T follicular helper cell (primary cell): ENCODE results near the gene FAM83F.

Experiments used
- DNase-seq: peaks from one replicate; pipeline ENCODE4 v3.0.0-alpha.2; 2020; ENCODE audit warnings: low read depth

FAM83F gene

GRCh38 chr22:40036126-40036525 is 41.4 kb downstream of the FAM83F start:
- no peak for DNase-seq

DNA sequence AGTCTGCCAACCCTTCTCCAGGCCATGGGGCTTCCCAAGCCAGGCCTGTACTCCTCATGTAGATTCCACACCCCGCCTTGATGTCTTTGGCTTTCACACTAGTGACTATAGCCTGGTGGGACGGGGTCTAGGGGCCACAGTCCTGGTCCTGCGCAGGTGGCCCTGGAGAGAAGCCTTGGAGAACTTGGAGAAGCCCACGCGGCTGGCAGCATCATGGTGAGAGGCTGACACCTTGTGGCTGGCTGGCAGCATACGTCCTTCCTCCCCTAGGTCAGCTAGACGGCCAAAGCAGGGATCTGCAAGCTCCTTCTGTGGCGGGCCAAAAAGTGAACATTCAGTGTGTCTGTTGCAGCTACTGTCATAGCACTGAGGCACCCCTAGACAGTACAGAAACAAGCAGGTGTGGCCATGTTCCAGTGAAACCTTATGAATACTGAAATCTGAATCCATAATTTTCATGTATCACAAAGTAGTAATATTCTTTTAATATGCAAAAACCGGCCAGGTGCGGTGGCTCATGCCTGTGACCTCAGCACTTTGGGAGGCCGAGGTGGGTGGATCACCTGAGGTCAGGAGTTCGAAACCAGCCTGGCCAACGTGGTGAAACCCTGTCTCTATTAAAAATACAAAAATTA is 42.0 kb downstream of the FAM83F start:
- DNase-seq = peak; percentile 20

DNA sequence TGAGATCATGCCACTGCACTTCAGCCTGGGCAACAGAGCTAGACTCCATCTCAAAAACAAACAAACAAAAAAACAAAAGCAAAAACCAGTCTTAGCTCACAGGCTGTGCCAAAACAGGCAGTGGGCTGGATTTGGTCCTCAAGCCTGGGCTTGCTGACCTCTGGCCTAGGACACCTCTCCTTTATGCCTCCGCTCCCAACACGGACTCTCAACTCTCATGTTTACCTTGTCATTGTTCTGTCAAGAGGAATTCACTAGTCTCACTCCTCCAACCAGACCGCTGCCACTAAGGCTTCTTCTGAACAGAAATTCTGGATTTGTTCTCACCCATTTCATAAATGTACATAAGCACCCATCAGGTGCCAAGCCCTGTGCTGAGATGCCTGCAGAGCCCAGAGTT is 42.6 kb downstream of the FAM83F start:
- DNase-seq = no peak

DNA sequence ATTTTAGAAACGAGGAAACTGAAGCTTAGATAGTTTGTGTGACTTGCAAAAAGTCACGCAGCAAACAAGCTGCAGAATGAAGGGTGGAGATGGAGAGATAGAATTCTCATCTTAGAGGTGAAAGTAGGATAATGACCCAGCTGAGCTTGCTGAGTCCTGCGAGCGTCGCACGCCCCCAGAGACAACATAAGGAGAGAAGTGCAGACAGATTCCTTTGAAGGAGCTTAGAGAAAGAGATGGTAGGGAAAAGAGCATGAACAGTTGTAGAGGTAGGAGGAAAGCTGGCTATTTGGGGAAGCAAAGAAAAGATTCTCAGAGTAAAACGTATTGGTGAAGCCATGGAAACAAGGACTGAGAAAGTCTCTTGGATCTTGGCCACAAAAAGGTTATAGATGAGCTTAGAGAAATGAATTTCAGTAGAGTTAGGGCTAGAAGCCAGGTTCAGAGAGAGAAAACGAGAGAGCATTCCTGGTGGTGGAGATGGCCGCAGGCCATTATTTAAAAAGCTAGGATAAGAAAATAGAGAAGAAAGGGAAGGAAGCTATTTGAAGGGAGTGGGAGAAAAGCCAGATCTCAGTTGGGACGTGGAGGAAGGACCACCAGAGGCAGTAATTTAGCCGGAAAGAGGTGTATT is 44.8 kb downstream of the FAM83F start:
- no peak for DNase-seq

- DNase-seq = no peak
Measured at GRCh38 chr22:40040927-40041326, 46.2 kb downstream of the FAM83F start.

GRCh38 chr22:40041366-40042137 is 46.8 kb downstream of the FAM83F start:
- DNase-seq = no peak

DNA sequence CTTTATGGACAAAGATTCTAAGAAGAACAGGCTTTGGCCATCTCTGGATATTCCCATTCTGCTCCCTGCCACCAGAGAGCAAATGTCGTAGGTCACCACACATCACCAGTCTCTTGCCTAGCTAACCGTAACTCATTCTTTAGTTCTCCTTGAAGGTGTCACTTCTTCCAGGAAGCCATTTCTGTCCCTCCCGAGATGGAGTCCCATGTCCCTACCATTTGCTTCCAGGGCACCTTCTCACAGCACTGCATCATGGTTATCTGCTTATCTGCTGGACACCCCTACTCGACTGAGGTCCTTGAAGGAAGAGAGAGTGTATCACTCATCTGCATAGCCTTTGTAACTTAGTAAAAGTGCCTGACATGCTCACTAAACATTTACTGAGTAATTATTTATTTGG is 47.6 kb downstream of the FAM83F start:
- DNase-seq = no peak

DNA sequence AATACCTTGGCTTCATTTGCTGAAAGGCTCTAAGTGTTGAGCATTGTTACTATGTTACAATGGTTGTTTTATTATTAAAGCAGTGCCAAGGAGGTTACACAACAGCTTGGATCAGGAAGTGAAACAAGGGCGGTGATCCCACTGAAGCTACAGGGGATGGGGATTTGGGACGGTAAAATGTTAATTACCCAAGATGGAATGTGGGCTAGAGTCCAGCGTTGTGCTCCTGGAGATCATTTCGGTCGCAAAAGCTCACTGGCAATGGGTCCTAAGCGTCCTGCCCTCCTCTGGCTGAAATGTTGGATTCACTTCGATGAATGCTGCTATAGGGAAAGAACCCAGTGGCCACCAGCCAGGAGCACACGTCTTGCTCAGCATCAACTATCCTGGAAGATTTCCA is 48.3 kb downstream of the FAM83F start:
- no peak for DNase-seq

DNA sequence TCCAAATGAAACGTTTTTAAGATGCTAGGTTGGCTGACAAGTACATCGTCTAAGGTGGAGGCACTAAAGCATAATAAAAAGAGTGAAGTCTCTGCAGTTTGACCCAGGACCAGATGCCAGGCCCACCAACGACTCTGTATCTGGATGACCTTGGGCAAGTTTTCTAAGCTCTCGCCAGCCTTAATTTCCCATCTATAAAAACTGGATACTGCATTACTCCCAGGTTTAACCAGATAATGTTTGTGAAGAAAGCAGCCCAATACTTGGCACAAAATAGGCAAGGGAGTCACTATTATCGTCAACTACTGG is 49.0 kb downstream of the FAM83F start:
- no peak for DNase-seq

DNA sequence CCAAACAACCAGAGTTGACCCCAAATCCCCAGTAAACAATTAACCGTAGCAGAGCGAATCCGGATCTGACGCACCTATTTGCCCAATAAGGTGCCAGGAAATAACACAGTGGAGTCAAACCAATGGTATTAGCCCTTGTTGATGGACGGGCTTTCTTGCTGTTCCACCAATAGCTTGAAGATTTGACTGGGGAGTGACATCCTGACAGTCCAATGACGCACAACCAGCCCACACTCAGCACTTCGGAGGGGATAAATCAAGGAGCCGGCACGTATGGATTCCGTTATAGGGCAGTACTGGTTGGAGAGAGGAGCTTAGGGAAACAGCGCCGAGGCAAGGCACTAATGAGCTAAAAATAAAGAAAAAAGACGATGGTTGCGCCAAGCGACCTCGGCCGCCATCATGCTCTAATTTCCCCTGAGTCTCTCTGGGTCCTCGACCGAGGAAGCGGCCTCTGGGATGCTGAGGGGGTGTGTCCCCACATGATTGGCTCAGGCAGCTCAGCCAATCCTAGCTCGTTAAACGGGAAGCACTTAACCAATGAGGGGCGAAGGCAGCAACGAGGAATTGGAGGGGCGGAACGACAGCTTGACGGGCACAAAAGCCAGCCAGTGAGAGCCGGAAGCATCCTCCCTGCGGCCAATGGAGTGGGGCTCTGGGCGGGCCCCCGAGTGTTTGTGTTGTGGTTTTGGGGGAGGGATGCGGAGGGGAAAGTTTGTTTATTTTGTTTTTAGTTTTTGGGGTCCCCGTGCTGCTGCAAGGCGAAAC is 49.5 kb downstream of the FAM83F start:
- DNase-seq = peak; percentile 96

- DNase-seq = peak; percentile 67
Measured at GRCh38 chr22:40044870-40045834, 50.4 kb downstream of the FAM83F start.

DNA sequence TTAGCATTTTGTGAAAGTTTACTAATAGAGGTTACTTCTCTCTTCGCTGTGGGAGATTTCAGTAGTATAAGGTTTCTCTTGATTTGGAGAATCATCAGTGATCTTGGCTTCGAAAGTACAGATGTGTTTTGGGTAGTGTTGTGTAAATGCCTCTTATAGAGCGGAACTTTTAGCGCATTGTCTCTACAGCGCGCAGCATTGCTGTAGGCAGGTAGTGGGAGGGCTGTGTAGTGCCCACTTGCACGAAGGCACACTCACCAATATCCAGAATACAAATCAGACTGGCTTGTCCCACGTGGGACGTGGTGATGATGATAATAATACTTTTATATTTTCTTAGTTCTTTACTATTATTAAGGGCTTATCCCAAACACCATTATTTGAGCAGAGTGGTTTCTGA is 51.4 kb downstream of the FAM83F start:
- DNase-seq = no peak

DNA sequence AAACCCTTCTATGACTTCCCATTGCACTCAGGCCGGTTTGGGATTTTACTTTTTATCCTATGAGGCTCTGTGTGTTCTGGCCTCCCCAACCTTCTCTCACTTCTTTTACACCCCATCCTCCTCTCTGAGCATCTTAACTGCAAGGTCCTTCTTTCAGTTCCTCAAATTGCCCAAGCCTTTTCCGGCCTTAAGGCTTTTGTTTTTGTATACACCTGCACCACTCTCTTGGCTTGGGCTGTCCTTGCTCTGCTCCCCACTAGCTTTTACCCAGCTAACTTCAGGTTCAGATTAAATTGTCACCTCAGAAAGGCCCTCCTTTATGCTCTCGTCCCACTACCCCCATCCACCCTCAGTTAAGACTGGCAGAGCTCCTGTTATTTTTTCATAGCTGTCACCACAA is 55.5 kb downstream of the FAM83F start:
- DNase-seq = no peak

DNA sequence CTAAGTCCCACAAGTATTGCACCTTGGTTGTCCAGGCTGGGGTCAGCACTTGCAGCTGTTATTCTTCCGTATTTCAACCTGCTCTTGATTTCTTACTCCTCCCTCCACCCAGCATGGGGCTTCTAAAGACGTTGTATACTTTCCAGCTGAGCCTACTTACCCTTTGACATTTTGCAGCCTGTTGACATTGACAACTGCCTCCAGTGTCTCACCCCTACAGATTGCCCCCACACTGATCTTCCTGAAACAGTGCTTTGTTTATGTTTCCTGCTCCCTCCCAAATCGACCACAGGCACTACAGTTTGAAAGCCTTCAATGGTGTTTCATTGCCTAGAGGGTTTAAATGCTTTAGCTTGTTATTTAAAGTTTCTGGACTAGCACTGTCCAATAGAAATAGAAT is 56.6 kb downstream of the FAM83F start:
- DNase-seq = no peak

- DNase-seq = no peak
Measured at GRCh38 chr22:40053460-40053859, 58.7 kb downstream of the FAM83F start.

DNA sequence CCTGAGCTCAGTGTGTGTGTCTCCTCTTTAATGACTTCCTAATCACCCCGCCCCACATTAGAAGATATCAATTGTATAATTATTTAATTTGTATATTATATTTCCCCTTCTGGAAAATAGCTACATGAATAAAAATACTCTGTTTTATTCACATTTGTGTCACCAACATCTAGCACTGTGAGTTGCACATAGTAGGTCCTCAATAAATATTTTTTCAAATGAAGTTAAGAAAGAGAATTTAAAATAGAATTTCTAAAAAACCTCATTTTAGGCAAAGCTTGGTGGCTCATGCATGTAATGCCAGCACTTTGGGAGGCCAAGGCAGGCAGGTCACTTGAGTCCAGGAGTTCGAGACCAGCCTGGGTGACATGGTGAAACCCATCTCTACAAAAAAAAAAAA is 59.7 kb downstream of the FAM83F start:
- no peak for DNase-seq

DNA sequence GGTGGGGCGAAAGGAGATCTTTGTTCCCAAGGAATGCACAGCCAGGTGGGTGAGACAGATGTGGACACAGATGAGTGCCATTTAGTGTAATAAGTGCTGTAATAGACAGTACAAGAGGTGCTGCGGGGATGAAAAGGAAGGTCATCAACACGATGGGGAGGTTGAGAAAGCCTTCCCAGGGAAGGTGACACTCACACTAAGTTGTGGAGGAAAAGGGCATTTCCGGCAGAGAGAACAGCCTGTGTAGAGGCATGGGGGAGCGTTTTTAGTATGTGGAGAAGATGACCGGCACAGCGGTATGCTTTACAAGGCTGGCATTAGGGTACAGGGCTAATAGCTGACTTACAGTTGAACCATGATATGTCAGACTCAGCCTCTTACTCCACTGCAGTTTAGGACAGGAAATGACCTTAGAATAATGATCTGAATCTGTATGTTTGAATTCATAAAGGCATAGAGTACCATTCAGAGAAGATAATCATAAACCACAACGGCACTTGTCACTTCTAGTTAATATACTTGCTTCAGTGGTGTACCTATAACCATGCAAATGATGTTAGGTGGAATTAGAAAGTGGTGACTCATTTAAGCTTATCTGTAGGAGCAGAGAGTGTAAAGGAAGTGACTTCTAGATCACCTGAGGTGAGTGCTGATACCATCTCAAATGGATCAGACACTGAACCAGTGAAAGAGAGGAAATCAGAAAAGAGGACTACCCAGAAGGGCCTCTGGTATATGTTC is 60.6 kb downstream of the FAM83F start:
- no peak for DNase-seq

DNA sequence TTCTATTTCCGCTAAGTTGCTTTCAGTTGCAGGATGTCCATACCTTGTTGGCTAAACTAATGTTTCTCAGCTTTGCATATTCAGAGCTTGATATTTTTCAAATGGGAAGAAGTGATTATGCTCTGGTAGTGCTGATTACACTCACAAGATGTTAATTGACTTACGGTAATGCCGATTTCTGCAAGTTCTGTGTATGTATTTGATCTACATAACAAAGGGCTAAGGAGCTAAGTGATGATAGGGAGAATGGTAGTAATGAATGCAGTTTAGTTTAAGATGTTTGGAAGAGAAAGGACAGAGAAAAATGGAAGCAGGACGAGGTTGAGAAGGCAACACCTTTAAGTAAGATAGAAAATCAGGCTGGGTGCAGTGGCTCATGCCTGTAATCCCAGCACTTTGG is 61.4 kb downstream of the FAM83F start:
- no peak for DNase-seq

GRCh38 chr22:40056559-40056958 is 61.8 kb downstream of the FAM83F start:
- DNase-seq = no peak

GRCh38 chr22:40057652-40058051 is 62.9 kb downstream of the FAM83F start:
- DNase-seq = no peak

- no peak for DNase-seq
Measured at GRCh38 chr22:40058265-40058664, 63.5 kb downstream of the FAM83F start.
